HEK293T (cell line): ENCODE data around the gene ACTR2.
"Not testable (repeated sequence)": the region's sequence is repeated elsewhere in the genome, so short reads cannot be mapped to it uniquely, and the experiment has no call there.

ENCODE experiments used
- CTCF ChIA-PET: fragments of 350-600 bp; formaldehyde crosslinking; extraction: SDS; loops from one replicate; lab custom pipeline; 2021; ENCODE audit warnings: antibody characterized with exemption, inconsistent platforms; lab: Yijun Ruan, JAX
- POLR2A ChIA-PET: fragments of 350-600 bp; formaldehyde crosslinking; extraction: SDS; loops from one replicate; lab custom pipeline; 2020; ENCODE audit warnings: antibody characterized with exemption, inconsistent platforms; lab: Yijun Ruan, JAX
- DNase-seq: peaks from one replicate; pipeline ENCODE4 v3.0.0; 2012; ENCODE audit warnings: mixed read lengths; ENCODE audit errors: extremely low spot score
- ARNT ChIP-seq: fragments of 450-650 bp; IDR thresholded peaks from 2 replicates; pipeline ENCODE4 v1.6.1; 2017; ENCODE audit warnings: mild to moderate bottlenecking
- BHLHE40 ChIP-seq: fragments of 450-650 bp; IDR thresholded peaks from 2 replicates; pipeline ENCODE4 v1.6.1; 2016; ENCODE audit warnings: mild to moderate bottlenecking, moderate library complexity, borderline replicate concordance
- CTBP1 ChIP-seq: fragments of 450-650 bp; IDR thresholded peaks from 2 replicates; pipeline ENCODE4 v1.6.1; 2016; ENCODE audit warnings: borderline replicate concordance
- ELF4 ChIP-seq: fragments of 450-650 bp; IDR thresholded peaks from 2 replicates; pipeline ENCODE4 v1.6.1; 2017; ENCODE audit warnings: antibody characterized with exemption
- FOXA1 ChIP-seq: fragments of 450-650 bp; IDR thresholded peaks from 2 replicates; pipeline ENCODE4 v1.6.1; 2016; ENCODE audit warnings: mild to moderate bottlenecking
- FOXK2 ChIP-seq: fragments of 450-650 bp; IDR thresholded peaks from 2 replicates; pipeline ENCODE4 v1.6.1; 2016; ENCODE audit warnings: mild to moderate bottlenecking
- FOXM1 ChIP-seq: fragments of 450-650 bp; IDR thresholded peaks from 2 replicates; pipeline ENCODE4 v1.6.1; 2017; ENCODE audit warnings: mild to moderate bottlenecking, borderline replicate concordance
- HDGF ChIP-seq: fragments of 450-650 bp; IDR thresholded peaks from 2 replicates; pipeline ENCODE4 v1.6.1; 2017; ENCODE audit warnings: antibody characterized with exemption, borderline replicate concordance
- L3MBTL2 ChIP-seq: fragments of 450-650 bp; conservative IDR thresholded peaks from 2 replicates; pipeline ENCODE4 v1.6.1; 2016; ENCODE audit warnings: mild to moderate bottlenecking
- LEF1 ChIP-seq: fragments of 450-650 bp; IDR thresholded peaks from 2 replicates; pipeline ENCODE4 v1.6.1; 2017; ENCODE audit warnings: mild to moderate bottlenecking, borderline replicate concordance
- NFRKB ChIP-seq: fragments of 450-650 bp; IDR thresholded peaks from 2 replicates; pipeline ENCODE4 v1.6.1; 2016; ENCODE audit warnings: mild to moderate bottlenecking, moderate library complexity
- PKNOX1 ChIP-seq: fragments of 450-650 bp; IDR thresholded peaks from 2 replicates; pipeline ENCODE4 v1.6.1; 2016
- SP1 ChIP-seq: fragments of 450-650 bp; IDR thresholded peaks from 2 replicates; pipeline ENCODE4 v1.6.1; 2017
- SUZ12 ChIP-seq: fragments of 450-650 bp; IDR thresholded peaks from 2 replicates; pipeline ENCODE4 v1.6.1; 2016; ENCODE audit warnings: mild to moderate bottlenecking
- TARDBP ChIP-seq: fragments of 450-650 bp; IDR thresholded peaks from 2 replicates; pipeline ENCODE4 v1.6.1; 2016
- ZNF384 ChIP-seq: fragments of 450-650 bp; IDR thresholded peaks from 2 replicates; pipeline ENCODE4 v1.6.1; 2016

ACTR2 gene

GRCh38 chr2:65311596-65311995, 84.0 kb downstream of the ACTR2 start:
- POLR2A ChIA-PET: no interaction called here
- TF ChIP-seq LEF1 (no peak), FOXK2 (no peak), ARNT (no peak), NFRKB (no peak), SUZ12 (no peak), ELF4 (no peak), FOXA1 (no peak), TARDBP (no peak), BHLHE40 (no peak), PKNOX1 (no peak), HDGF (no peak), ZNF384 (no peak), FOXM1 (no peak), CTBP1 (no peak), SP1 (no peak), L3MBTL2 (no peak)
- no peak for DNase-seq
- CTCF ChIA-PET: interaction anchor here (0.7 kb wide), 1 partner anchor 42 kb away, joined by 3 read pairs; no protein-coding TSS in a partner anchor

- no peak for DNase-seq
- no peak for TF ChIP-seq PKNOX1
- TF ChIP-seq ARNT: no peak
- no peak for TF ChIP-seq SUZ12
- no peak for TF ChIP-seq L3MBTL2
- no peak for TF ChIP-seq CTBP1
- TF ChIP-seq ELF4: no peak
- TF ChIP-seq NFRKB: no peak
- TF ChIP-seq FOXM1: no peak
- TF ChIP-seq TARDBP: no peak
- TF ChIP-seq SP1: no peak
- ChIA-PET CTCF (no interaction called here), POLR2A (no interaction called here)
These were observed 85.7 kb downstream of the ACTR2 start for GRCh38 chr2:65313126-65313953.

- ChIA-PET POLR2A (no interaction called here), CTCF (no interaction called here)
These were observed 86.3 kb downstream of the ACTR2 start for GRCh38 chr2:65313954-65314256.

GRCh38 chr2:65314801-65315441, 87.3 kb downstream of the ACTR2 start:
- TF ChIP-seq BHLHE40 (no peak), SP1 (no peak), HDGF (no peak), L3MBTL2 (no peak), LEF1 (no peak), FOXA1 (no peak), FOXM1 (no peak), SUZ12 (no peak), ZNF384 (no peak), TARDBP (no peak), ELF4 (no peak), FOXK2 (no peak), NFRKB (no peak), ARNT (no peak), PKNOX1 (no peak), CTBP1 (no peak)
- POLR2A ChIA-PET: no interaction called here
- no peak for DNase-seq
- CTCF ChIA-PET: no interaction called here

More at GRCh38 chr2:65313954-65314256, 86.3 kb downstream of the ACTR2 start:
- no peak for DNase-seq
- no peak for TF ChIP-seq ELF4
- no peak for TF ChIP-seq LEF1
- no peak for TF ChIP-seq FOXK2
- TF ChIP-seq L3MBTL2: no peak
- no peak for TF ChIP-seq FOXM1
- no peak for TF ChIP-seq FOXA1
- no peak for TF ChIP-seq TARDBP
- no peak for TF ChIP-seq HDGF

GRCh38 chr2:65316072-65316471, 88.4 kb downstream of the ACTR2 start:
- ChIA-PET POLR2A (no interaction called here), CTCF (no interaction called here)
- TF ChIP-seq BHLHE40 (no peak), FOXK2 (no peak), PKNOX1 (no peak), LEF1 (no peak), FOXA1 (no peak), L3MBTL2 (no peak), TARDBP (no peak), NFRKB (no peak), FOXM1 (no peak), ARNT (no peak), ZNF384 (no peak), SP1 (no peak), ELF4 (no peak), HDGF (no peak), CTBP1 (no peak)
- DNase-seq: no peak

GRCh38 chr2:65317351-65317750, 89.7 kb downstream of the ACTR2 start:
- POLR2A ChIA-PET, DNase-seq: not testable (repeated sequence)
- CTCF ChIA-PET: interaction anchor here (1.1 kb wide), 1 partner anchor 10 kb away, joined by 4 read pairs; no protein-coding TSS in a partner anchor
